ENCODE measurements around the gene SH3BP1.
"Not testable (repeated sequence)": the region's sequence is repeated elsewhere in the genome, so short reads cannot be mapped to it uniquely, and the experiment has no call there.

DNA sequence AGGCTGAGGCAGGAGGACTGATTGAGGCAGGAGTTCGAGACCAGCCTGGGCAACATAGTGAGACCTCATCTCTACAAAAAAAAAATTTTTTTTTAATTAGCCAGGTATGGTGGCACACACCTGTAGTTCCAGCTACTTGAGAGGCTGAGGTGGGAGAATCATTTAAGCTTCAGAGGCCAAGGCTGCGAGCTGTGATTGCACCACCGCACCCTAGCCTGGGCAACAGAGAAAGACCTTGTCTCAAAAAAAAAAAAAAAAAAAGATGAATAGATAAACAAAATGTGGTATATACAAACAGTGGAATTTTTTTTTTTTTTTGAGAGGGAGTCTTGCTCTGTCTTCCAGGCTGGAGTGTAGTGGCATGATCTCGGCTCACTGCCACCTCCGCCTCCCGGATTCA lies 48.4 kb upstream of the SH3BP1 start:
- TF ChIP-seq, protein P1, sequence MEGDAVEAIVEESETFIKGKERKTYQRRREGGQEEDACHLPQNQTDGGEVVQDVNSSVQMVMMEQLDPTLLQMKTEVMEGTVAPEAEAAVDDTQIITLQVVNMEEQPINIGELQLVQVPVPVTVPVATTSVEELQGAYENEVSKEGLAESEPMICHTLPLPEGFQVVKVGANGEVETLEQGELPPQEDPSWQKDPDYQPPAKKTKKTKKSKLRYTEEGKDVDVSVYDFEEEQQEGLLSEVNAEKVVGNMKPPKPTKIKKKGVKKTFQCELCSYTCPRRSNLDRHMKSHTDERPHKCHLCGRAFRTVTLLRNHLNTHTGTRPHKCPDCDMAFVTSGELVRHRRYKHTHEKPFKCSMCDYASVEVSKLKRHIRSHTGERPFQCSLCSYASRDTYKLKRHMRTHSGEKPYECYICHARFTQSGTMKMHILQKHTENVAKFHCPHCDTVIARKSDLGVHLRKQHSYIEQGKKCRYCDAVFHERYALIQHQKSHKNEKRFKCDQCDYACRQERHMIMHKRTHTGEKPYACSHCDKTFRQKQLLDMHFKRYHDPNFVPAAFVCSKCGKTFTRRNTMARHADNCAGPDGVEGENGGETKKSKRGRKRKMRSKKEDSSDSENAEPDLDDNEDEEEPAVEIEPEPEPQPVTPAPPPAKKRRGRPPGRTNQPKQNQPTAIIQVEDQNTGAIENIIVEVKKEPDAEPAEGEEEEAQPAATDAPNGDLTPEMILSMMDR (IDR thresholded peaks at IDR 0.05), result not testable (repeated sequence)
- TF ChIP-seq EZH2 (IDR thresholded peaks at IDR 0.05), result not testable (repeated sequence)
